ENCODE results near the gene PKD2L1. TPM values are rescaled to one million over a fixed set of nuclear protein-coding genes. Genes with fewer than 3 reads are reported as not detected.

Gene PKD2L1
- total and polyA plus RNA-seq, 10 of the 15 experiments (the other 5 are each of a cell fraction or from before 2014, with no cell fraction given), result 0.05 to 0.17 (median 0.08) TPM; not detected in 6

- H3K9me3 ChIP-seq (replicated peaks; ENCODE audit: control insufficient read depth, insufficient read depth, low read length), result no peaks in the 10 kb centered on the region
- ChIA-PET RAD21 (ENCODE audit: unreplicated experiment) (interaction anchor here (0.7 kb wide), 1 partner anchor 22 kb away, joined by 4 read pairs; the partner anchor contains the start of gene SCD), POLR2A (interaction anchor here (0.6 to 3.2 kb wide), 4 partner anchors 18 to 98 kb away, joined by 3 to 47 read pairs (median 22); partner anchors contain the start of gene SCD), SMC1A (ENCODE audit: uncharacterized antibody, unreplicated experiment) (interaction anchor here (1.0 to 3.4 kb wide), 3 partner anchors 9 to 63 kb away, joined by 3 to 76 read pairs (median 4); partner anchors contain the start of gene SCD), CTCF (interaction anchor here (0.6 to 2.8 kb wide), 2 partner anchors 30 to 167 kb away, joined by 3 to 9 read pairs; partner anchors contain the start of gene HIF1AN)
- H3K4me1 ChIP-seq (ENCODE audit: control insufficient read depth, insufficient read depth, low read length), result peaks cover 21% of the 10 kb centered on the region
- ATAC-seq (no peak), FAIRE-seq (no peak), DNase-seq (ENCODE audit: low read depth, low spot score) (no peak)
- in situ Hi-C loops (cut with MboI) (no loop called here), intact Hi-C loops (cut with micrococcal nuclease; ENCODE audit: unreplicated experiment) (no loop called here)
- no peak overlapping the region for H3K9ac ChIP-seq (ENCODE audit: control insufficient read depth, insufficient read depth, low read length)
- no peak overlapping the region for H3K4me3 ChIP-seq
- H3K27ac ChIP-seq (ENCODE audit: control insufficient read depth, insufficient read depth), result no peak overlapping the region
- no peak overlapping the region for H2AFZ ChIP-seq (ENCODE audit: control insufficient read depth, low read depth, low read length)
- H4K20me1 ChIP-seq (ENCODE audit: control insufficient read depth, insufficient read depth), result no peaks in the 10 kb centered on the region
- H3K36me3 ChIP-seq (ENCODE audit: control insufficient read depth in 2 of 2, insufficient read depth in 2 of 2, low read length in 1 of 2), result no peaks in the 10 kb centered on the region; a peak in 1 of 4 replicates
- no peaks in the 10 kb centered on the region for H3K27me3 ChIP-seq (replicated peaks in 1 of 2; ENCODE audit: control insufficient read depth in 2 of 2, insufficient read depth in 2 of 2, low read length in 1 of 2)
- H3K79me2 ChIP-seq (ENCODE audit: control insufficient read depth, insufficient read depth, low read length), result peaks cover 2% of the 10 kb centered on the region
- BruUV-seq (replicated peaks), result no TSS peak
- TF ChIP-seq BCLAF1 (IDR thresholded peaks at IDR 0.05) (no peak), USF1 (IDR thresholded peaks at IDR 0.05; ENCODE audit: borderline replicate concordance, extremely low read length, insufficient read depth, low read depth, low read length) (no peak), NBN (IDR thresholded peaks at IDR 0.05) (no peak), KDM1A (IDR thresholded peaks at IDR 0.05; ENCODE audit: borderline replicate concordance) (no peak), CREM (IDR thresholded peaks at IDR 0.05; ENCODE audit: low read depth) (no peak), BRCA1 (IDR thresholded peaks at IDR 0.05; ENCODE audit: low read depth, low read length) (no peak), WRNIP1 (IDR thresholded peaks at IDR 0.05; ENCODE audit: borderline replicate concordance, low read depth, low read length) (no peak), MXI1 (IDR thresholded peaks at IDR 0.05; ENCODE audit: low read depth, low read length) (no peak), ZNF622 (IDR thresholded peaks at IDR 0.05) (no peak), ATF2 (IDR thresholded peaks at IDR 0.05; ENCODE audit: low read length) (no peak)
- H3K4me2 ChIP-seq (ENCODE audit: control insufficient read depth, insufficient read depth), result no peak overlapping the region
Measured at GRCh38 chr10:100368721-100369120, 38.7 kb upstream of the PKD2L1 start.
